SK-N-SH treated with all-trans-retinoic acid at 6 μM for 48 hours (cell line): ENCODE measurements around the gene POFUT1.

Experiments used
- ARNTL ChIP-seq: fragments of 450-650 bp; formaldehyde crosslinking; IDR thresholded peaks from 2 replicates; pipeline ENCODE4 v1.5.0; 2020; ENCODE audit warnings: low read depth, mild to moderate bottlenecking, moderate library complexity, borderline replicate concordance
- OSR1 ChIP-seq: fragments of 250-450 bp; sonication (Bioruptor Pico); IDR thresholded peaks from 2 replicates; pipeline ENCODE4 v1.8.0; 2022; ENCODE audit warnings: moderate library complexity, mild to moderate bottlenecking, inconsistent platforms
- PPARA ChIP-seq: fragments of 250-450 bp; sonication (Bioruptor Pico); IDR thresholded peaks from 2 replicates; pipeline ENCODE4 v1.5.0; 2020; ENCODE audit warnings: mild to moderate bottlenecking, borderline replicate concordance
- TCF4 ChIP-seq: fragments of 250-450 bp; sonication (Bioruptor Pico); IDR thresholded peaks from 2 replicates; pipeline ENCODE4 v1.8.0; 2021; ENCODE audit warnings: mild to moderate bottlenecking, moderate library complexity, borderline replicate concordance
- TF ChIP-seq, protein P1 (sequence below): fragments of 250-450 bp; sonication (Bioruptor Pico); IDR thresholded peaks from 2 replicates; pipeline ENCODE4 v1.5.0; 2020; ENCODE audit warnings: mild to moderate bottlenecking, moderate library complexity

DNA sequence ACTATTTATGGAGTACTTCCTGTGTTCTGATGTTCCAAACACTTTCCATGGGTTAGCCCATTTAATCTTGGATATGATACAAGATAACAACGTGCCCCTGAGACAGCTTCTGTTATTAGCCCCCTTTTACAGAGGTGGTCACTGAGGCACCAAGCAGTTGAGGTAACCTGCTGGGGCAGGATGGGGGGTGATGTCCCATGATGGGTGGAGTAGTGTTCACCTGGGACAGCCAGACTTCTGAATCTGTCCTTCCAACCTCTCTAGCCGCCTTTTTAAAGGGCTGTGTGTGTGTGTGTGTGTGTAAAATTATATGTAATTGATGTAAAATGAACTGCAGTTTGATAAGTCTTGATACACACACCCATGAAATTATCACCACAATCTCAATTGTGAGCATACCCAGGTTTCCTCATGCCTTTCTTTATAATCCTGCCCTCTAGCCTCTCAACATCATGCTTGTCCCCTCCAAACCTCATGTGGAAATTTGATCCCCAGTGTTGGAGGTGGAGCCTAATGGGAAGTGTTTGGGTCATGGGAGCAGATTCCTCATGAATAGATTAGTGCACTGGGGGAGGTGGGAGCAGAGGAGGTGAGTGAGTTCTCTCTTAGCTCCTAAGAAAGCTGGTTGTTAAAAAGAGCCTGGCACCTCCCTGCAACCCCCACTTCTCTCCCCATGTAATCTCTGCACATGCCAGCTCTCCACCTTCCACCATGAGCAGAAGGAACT, 39.3 kb upstream of the POFUT1 start:
- TF ChIP-seq OSR1 (CRISPR knock-in tag) (no peak), PPARA (CRISPR knock-in tag) (no peak), ARNTL (no peak), TCF4 (CRISPR knock-in tag) (no peak)
- TF ChIP-seq, protein P1, sequence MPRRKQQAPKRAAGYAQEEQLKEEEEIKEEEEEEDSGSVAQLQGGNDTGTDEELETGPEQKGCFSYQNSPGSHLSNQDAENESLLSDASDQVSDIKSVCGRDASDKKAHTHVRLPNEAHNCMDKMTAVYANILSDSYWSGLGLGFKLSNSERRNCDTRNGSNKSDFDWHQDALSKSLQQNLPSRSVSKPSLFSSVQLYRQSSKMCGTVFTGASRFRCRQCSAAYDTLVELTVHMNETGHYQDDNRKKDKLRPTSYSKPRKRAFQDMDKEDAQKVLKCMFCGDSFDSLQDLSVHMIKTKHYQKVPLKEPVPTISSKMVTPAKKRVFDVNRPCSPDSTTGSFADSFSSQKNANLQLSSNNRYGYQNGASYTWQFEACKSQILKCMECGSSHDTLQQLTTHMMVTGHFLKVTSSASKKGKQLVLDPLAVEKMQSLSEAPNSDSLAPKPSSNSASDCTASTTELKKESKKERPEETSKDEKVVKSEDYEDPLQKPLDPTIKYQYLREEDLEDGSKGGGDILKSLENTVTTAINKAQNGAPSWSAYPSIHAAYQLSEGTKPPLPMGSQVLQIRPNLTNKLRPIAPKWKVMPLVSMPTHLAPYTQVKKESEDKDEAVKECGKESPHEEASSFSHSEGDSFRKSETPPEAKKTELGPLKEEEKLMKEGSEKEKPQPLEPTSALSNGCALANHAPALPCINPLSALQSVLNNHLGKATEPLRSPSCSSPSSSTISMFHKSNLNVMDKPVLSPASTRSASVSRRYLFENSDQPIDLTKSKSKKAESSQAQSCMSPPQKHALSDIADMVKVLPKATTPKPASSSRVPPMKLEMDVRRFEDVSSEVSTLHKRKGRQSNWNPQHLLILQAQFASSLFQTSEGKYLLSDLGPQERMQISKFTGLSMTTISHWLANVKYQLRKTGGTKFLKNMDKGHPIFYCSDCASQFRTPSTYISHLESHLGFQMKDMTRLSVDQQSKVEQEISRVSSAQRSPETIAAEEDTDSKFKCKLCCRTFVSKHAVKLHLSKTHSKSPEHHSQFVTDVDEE (CRISPR knock-in tag) = no peak
